Measurements from ENCODE around the gene TNFRSF1A. TPM values are rescaled to one million over a fixed set of nuclear protein-coding genes. Genes with fewer than 3 reads are reported as not detected.
"Not testable (repeated sequence)": the region's sequence is repeated elsewhere in the genome, so short reads cannot be mapped to it uniquely, and the experiment has no call there.

TNFRSF1A gene
- total RNA-seq, 1 donor from 2014 or later: 70.4 TPM

DNA sequence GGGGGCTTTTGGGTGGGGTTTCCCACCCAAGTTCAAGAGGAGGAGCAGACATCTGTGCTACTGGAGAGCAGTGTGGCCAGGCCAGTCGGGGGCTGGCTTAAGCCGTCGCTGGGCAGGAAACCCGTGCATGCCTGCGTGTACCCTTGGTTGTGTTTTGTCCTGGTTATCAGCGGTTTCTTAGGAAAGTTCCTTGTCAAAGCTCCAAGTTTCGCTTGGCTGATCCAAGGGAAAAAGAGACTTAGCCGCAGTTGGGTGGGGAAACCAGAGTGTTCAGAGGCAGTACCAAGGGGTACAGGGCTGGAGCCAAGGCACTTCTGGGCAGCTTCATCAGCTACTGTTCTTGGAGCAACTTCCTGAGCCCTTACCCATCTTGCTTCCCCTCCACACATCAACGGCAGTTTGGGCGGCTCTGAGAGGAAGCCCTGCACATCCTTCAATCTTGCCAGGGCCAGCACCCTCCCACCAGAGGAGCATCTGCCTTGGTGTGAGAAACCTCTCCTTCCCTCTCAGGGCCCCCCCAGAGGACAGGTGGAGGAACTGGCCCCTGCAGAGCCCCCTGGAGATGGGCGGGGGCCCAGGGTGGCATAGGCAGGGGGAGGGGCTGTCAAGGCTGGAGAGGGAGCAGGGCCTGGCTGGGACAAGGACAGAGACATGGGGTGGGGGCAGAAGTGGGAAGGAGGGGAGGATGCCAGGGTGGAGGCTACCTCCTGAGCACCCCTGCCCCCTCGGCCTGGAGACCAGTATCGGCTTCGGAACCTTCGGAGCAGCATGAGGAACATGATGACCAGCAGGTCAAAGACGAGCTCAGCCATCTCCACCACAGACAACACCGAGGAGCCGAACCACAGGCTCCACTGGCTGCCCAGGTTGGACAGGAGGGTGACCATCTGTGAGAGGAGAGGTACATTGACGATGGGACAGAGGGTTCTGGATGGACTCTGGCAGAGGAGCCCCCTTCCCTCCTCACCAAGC lies 5.8 kb upstream of the TNFRSF1A start:
- Mint-ChIP-seq H3K36me3 (no peaks in the 10 kb centered on the region), H3K27ac (no peak overlapping the region), H3K27me3 (ENCODE audit: low read depth) (no peaks in the 10 kb centered on the region), H3K9me3 (no peaks in the 10 kb centered on the region), H3K4me3 (no peak overlapping the region), H3K4me1 (peaks cover 21% of the 10 kb centered on the region)
- TF ChIP-seq, protein P1, sequence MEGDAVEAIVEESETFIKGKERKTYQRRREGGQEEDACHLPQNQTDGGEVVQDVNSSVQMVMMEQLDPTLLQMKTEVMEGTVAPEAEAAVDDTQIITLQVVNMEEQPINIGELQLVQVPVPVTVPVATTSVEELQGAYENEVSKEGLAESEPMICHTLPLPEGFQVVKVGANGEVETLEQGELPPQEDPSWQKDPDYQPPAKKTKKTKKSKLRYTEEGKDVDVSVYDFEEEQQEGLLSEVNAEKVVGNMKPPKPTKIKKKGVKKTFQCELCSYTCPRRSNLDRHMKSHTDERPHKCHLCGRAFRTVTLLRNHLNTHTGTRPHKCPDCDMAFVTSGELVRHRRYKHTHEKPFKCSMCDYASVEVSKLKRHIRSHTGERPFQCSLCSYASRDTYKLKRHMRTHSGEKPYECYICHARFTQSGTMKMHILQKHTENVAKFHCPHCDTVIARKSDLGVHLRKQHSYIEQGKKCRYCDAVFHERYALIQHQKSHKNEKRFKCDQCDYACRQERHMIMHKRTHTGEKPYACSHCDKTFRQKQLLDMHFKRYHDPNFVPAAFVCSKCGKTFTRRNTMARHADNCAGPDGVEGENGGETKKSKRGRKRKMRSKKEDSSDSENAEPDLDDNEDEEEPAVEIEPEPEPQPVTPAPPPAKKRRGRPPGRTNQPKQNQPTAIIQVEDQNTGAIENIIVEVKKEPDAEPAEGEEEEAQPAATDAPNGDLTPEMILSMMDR (IDR thresholded peaks at IDR 0.05; ENCODE audit: unreplicated experiment): no peak
- DNase-seq (ENCODE audit: low spot score in 2 of 2, unreplicated experiment in 2 of 2): no peak

DNA sequence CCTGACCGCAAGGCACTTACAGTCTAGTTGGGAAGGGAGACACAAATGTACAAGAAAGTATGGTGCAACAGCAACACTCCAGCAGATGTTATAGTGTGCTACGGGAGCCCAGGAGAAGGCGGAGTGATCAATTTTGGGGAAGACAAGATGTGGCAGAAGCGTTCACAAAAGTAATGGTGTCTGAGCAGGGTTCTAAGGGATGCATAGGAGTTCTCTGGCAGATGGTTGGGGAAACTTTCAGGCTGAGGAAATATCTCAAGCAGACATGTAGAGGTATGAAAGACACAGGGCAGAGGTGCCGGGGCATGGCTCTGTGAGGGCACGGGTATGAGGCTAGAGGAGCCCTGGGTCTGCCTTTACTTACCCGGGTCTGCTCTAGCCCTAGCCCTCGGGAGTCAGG lies 5.1 kb upstream of the TNFRSF1A start:
- Mint-ChIP-seq H3K4me3 (no peak overlapping the region), H3K36me3 (no peaks in the 10 kb centered on the region), H3K27ac (no peak overlapping the region), H3K27me3 (ENCODE audit: low read depth) (no peaks in the 10 kb centered on the region), H3K4me1 (peaks cover 28% of the 10 kb centered on the region), H3K9me3 (no peaks in the 10 kb centered on the region)
- TF ChIP-seq, protein P1 (IDR thresholded peaks at IDR 0.05; ENCODE audit: unreplicated experiment): no peak
- DNase-seq (ENCODE audit: low spot score in 2 of 2, unreplicated experiment in 2 of 2): no peak

DNA sequence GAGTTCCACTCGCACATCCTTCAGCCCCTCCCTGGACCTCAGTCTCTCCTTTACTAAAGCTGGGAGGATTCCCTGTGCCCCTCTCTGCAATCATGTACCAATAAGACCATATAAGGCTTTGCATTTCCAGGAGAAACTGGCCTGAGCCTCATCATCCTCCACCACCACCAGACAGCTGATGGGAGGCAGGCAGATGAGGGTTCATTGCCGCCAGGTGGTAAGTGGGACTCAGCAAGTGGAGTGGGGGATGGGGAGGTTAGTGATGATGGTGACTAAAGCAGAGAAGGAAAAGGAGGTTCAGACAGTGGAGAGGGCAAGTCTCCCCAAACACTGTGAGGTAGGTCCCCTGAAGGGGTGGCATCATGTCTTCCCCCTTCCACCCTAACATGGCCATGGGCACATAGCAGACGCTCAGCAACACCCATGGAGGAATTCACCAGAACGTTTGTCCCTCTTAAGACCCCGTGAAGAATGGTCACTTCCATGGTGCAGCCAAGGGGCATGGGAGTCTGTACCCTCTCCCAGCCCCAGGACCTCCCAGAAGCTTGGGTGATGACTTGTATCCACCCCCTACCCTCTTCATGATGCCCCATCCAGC lies 4.5 kb upstream of the TNFRSF1A start:
- Mint-ChIP-seq H3K27ac (no peak overlapping the region), H3K4me1 (peaks cover 31% of the 10 kb centered on the region), H3K4me3 (no peak overlapping the region), H3K9me3 (no peaks in the 10 kb centered on the region), H3K36me3 (no peaks in the 10 kb centered on the region), H3K27me3 (ENCODE audit: low read depth) (no peaks in the 10 kb centered on the region)
- TF ChIP-seq, protein P1 (IDR thresholded peaks at IDR 0.05; ENCODE audit: unreplicated experiment): no peak
- DNase-seq (ENCODE audit: low spot score in 2 of 2, unreplicated experiment in 2 of 2): no peak

DNA sequence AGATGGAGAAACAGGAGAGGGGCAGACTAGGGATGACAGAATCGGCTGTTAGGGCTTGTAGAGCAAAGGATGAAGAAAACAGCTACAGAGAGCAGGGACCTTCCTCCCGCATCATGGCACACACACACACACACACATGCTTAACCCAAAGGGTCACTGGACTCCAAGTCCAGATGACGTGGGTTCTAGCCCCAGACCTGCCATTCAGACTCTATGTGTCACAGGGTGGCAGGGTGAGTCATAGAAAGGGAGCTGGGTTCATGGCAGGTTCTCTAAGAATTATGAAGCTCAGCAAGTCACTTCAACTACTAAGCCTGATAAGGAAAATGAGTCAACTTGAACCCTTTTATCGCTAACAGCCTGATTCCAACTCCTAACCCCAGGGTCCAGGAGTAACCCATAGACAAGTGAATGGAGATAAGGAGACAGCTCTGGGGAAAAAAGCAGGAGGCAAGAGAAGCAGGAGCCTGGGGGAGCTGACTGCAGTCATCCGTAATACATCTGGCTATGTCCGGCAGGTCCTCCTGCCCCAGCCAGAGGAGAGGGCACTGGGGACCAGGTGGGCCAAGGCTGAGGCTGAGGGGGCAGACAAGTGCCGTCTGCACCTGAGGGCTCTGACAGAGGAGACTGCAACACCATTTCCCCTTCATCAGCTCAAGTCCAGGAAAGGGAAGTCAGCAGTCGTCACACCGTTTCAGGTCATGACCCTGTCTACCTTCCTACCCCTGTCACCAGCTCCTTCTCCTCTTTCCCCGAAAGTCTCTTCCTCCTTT lies 3.6 kb upstream of the TNFRSF1A start:
- H3K9me3 Mint-ChIP-seq: no peaks in the 10 kb centered on the region
- H3K4me1 Mint-ChIP-seq: peaks cover 35% of the 10 kb centered on the region
- no peak overlapping the region for H3K27ac Mint-ChIP-seq
- TF ChIP-seq, protein P1 (IDR thresholded peaks at IDR 0.05; ENCODE audit: unreplicated experiment): no peak
- H3K36me3 Mint-ChIP-seq: no peaks in the 10 kb centered on the region
- H3K27me3 Mint-ChIP-seq (ENCODE audit: low read depth): no peaks in the 10 kb centered on the region
- H3K4me3 Mint-ChIP-seq: no peak overlapping the region
- no peak for DNase-seq (ENCODE audit: low spot score in 2 of 2, unreplicated experiment in 2 of 2)

DNA sequence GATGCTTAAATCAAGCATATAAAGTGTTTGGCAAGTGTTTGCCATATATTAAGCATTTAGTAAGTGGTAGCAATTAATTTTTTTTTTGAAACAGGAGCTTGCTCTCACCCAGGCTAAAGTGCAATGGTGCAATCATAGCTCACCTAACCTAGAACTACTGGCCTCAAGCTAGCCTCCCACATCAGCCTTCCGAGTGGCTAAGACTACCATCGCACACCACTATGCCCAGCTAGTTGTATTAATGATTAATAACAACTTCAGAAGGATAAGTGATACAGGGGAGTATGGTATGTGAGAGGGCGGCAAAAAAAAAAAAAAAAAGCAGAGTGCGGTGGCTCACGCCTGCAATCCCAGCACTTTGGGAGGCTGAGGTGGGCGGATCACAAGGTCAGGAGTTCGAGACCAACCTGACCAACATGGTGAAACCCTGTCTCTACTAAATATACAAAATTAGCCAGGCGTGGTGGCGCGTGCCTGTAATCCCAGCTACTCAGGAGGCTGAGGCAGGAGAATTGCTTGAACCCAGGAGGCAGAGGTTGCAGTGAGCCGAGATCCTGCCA lies 2.3 kb upstream of the TNFRSF1A start:
- H3K36me3 Mint-ChIP-seq; H3K4me3 Mint-ChIP-seq; DNase-seq (ENCODE audit: low spot score in 2 of 2, unreplicated experiment in 2 of 2); H3K27ac Mint-ChIP-seq; H3K9me3 Mint-ChIP-seq; H3K27me3 Mint-ChIP-seq (ENCODE audit: low read depth): not testable (repeated sequence)
- peaks cover 35% of the 10 kb centered on the region for H3K4me1 Mint-ChIP-seq

All from mesothelial cell of epicardium (in vitro differentiated cells).